Thymus (tissue), 11 donors: ENCODE data around the gene ENSA. TPM values are rescaled to one million over a fixed set of nuclear protein-coding genes. Genes with fewer than 3 reads are reported as not detected.
"Not testable (repeated sequence)": the region's sequence is repeated elsewhere in the genome, so short reads cannot be mapped to it uniquely, and the experiment has no call there.

Experiments used
- DNase-seq, 9 donors: peaks; one replicate each; pipeline ENCODE4 v3.0.0-alpha.2; 2013; ENCODE audit warnings: low spot score in 9 of 9, low read depth in 6 of 9, missing footprints in 1 of 9
- H3K27ac ChIP-seq, 2 donors: one replicate each; pipeline ENCODE4 v1.5.1; 2013; ENCODE audit warnings: control low read depth in 1 of 2, low read depth in 1 of 2, low read length in 1 of 2, mild to moderate bottlenecking in 1 of 2, moderate library complexity in 1 of 2
- H3K27me3 ChIP-seq, 2 donors: one replicate each; pipeline ENCODE4 v1.5.1; 2013; ENCODE audit warnings: low read length in 1 of 2; ENCODE audit not compliant: control insufficient read depth in 2 of 2, insufficient read depth in 1 of 2
- H3K36me3 ChIP-seq, 2 donors: one replicate each; pipeline ENCODE4 v1.5.1; 2013; ENCODE audit warnings: low read length in 1 of 2, mild to moderate bottlenecking in 1 of 2, moderate library complexity in 1 of 2; ENCODE audit not compliant: control insufficient read depth in 2 of 2, insufficient read depth in 2 of 2
- H3K4me1 ChIP-seq, 2 donors: one replicate each; pipeline ENCODE4 v1.5.1; 2013; ENCODE audit warnings: low read length in 2 of 2; ENCODE audit not compliant: control insufficient read depth in 2 of 2, insufficient read depth in 2 of 2
- H3K4me3 ChIP-seq, 2 donors: one replicate each; pipeline ENCODE4 v1.5.1; 2013; ENCODE audit warnings: low read length in 2 of 2, control low read depth in 1 of 2, mild to moderate bottlenecking in 1 of 2
- H3K9me3 ChIP-seq, 2 donors: one replicate each; pipeline ENCODE4 v1.5.1; 2013; ENCODE audit warnings: low read length in 1 of 2, mild to moderate bottlenecking in 1 of 2; ENCODE audit not compliant: control insufficient read depth in 2 of 2, insufficient read depth in 1 of 2
- WGBS: extraction: QIAGEN DNeasy Blood & Tissue Kit; methylation state at CpG from one replicate; pipeline ENCODE4 v1.1.7; 2013; 5-methylcytosine and 5-hydroxymethylcytosine counted together
- polyA plus RNA-seq: library from polyadenylated mRNA; stranded (reverse); fragments of 200-250 nt; gene quantifications from one replicate; pipeline ENCODE4 v1.2.3, GENCODE V29; 2013
- total RNA-seq: library from RNA; stranded (reverse); fragments of 120-200 nt; gene quantifications from one replicate; pipeline ENCODE4 v1.2.4, GENCODE V29; 2013
- donor health status: healthy.

The ENSA gene
- total and polyA plus RNA-seq, 2 donors: 148 to 149 TPM

GRCh38 chr1:150602372-150602771 lies 27.0 kb downstream of the ENSA start:
- peaks cover 11 to 16% of the 10 kb centered on the region in 2 donors for H3K36me3 ChIP-seq
- H3K27me3 ChIP-seq, H3K4me1 ChIP-seq, H3K4me3 ChIP-seq, H3K27ac ChIP-seq, DNase-seq, H3K9me3 ChIP-seq: not testable (repeated sequence)
- WGBS: 99% methylated on average over 12 of the region's 12 CpGs

GRCh38 chr1:150601540-150601939 lies 27.9 kb downstream of the ENSA start:
- DNase-seq: no peak
- peaks cover 10 to 16% of the 10 kb centered on the region in 2 donors for H3K36me3 ChIP-seq

GRCh38 chr1:150598346-150598745 lies 31.1 kb downstream of the ENSA start:
- not testable (repeated sequence) for H3K9me3 ChIP-seq, H3K27me3 ChIP-seq
- 98% methylated on average over 4 of the region's 4 CpGs for whole genome bisulfite sequencing

More at GRCh38 chr1:150601540-150601939, 27.9 kb downstream of the ENSA start:
- Histone ChIP-seq H3K4me1 (peaks cover 0 to 3% of the 10 kb centered on the region in 2 donors), H3K27ac (no peak overlapping the region), H3K4me3 (no peak overlapping the region), H3K9me3 (no peaks in the 10 kb centered on the region), H3K27me3 (no peaks in the 10 kb centered on the region)

GRCh38 chr1:150596976-150597375 lies 32.4 kb downstream of the ENSA start:
- H3K27ac ChIP-seq: peak overlapping the region in 1 of 2 donors; percentile 24
- H3K4me3 ChIP-seq: no peak overlapping the region
- no peaks in the 10 kb centered on the region for H3K9me3 ChIP-seq
- DNase-seq: no peak
- peaks cover 8 to 12% of the 10 kb centered on the region in 2 donors for H3K36me3 ChIP-seq
- H3K27me3 ChIP-seq: no peaks in the 10 kb centered on the region
- H3K4me1 ChIP-seq: peaks cover 0 to 6% of the 10 kb centered on the region in 2 donors
- WGBS: 97% methylated on average over 3 of the region's 3 CpGs

More at GRCh38 chr1:150598346-150598745, 31.1 kb downstream of the ENSA start:
- H3K36me3 ChIP-seq: peaks cover 8 to 15% of the 10 kb centered on the region in 2 donors
- not testable (repeated sequence) for H3K27ac ChIP-seq, H3K4me3 ChIP-seq, DNase-seq, H3K4me1 ChIP-seq

- Histone ChIP-seq H3K27ac (no peak overlapping the region), H3K4me3 (no peak overlapping the region), H3K27me3 (no peaks in the 10 kb centered on the region), H3K9me3 (no peaks in the 10 kb centered on the region), H3K4me1 (peaks cover 0 to 6% of the 10 kb centered on the region in 2 donors), H3K36me3 (peaks cover 8 to 12% of the 10 kb centered on the region in 2 donors)
- WGBS: 97% methylated on average over 7 of the region's 7 CpGs
- DNase-seq: no peak
Observed at GRCh38 chr1:150596095-150596892, 33.1 kb downstream of the ENSA start.

GRCh38 chr1:150582371-150582770 lies 47.0 kb downstream of the ENSA start:
- peaks cover 0 to under 1% of the 10 kb centered on the region in 2 donors for H3K36me3 ChIP-seq
- DNase-seq: no peak
- H3K27ac ChIP-seq: no peak overlapping the region
- 71% methylated on average over 2 of the region's 2 CpGs for WGBS
- no peaks in the 10 kb centered on the region for H3K9me3 ChIP-seq
- peaks cover 0 to 9% of the 10 kb centered on the region in 2 donors for H3K4me1 ChIP-seq
- H3K27me3 ChIP-seq: no peaks in the 10 kb centered on the region
- no peak overlapping the region for H3K4me3 ChIP-seq

GRCh38 chr1:150581962-150582361 lies 47.5 kb downstream of the ENSA start:
- DNase-seq, H3K27me3 ChIP-seq, H3K27ac ChIP-seq, H3K9me3 ChIP-seq, H3K4me3 ChIP-seq, H3K36me3 ChIP-seq: not testable (repeated sequence)
- peaks cover 0 to 13% of the 10 kb centered on the region in 2 donors for H3K4me1 ChIP-seq
- 98% methylated on average over 14 of the region's 14 CpGs for WGBS

- not testable (repeated sequence) for H3K27ac ChIP-seq, H3K4me3 ChIP-seq, DNase-seq, H3K9me3 ChIP-seq, H3K36me3 ChIP-seq, H3K27me3 ChIP-seq
- H3K4me1 ChIP-seq: peaks cover 0 to 15% of the 10 kb centered on the region in 2 donors
- 97% methylated on average over 7 of the region's 7 CpGs for WGBS
Observed at GRCh38 chr1:150581437-150581836, 48.0 kb downstream of the ENSA start.

GRCh38 chr1:150580966-150581365 lies 48.4 kb downstream of the ENSA start:
- not testable (repeated sequence) for H3K4me3 ChIP-seq, DNase-seq, H3K27ac ChIP-seq, H3K9me3 ChIP-seq, H3K27me3 ChIP-seq
- peaks cover 0 to 15% of the 10 kb centered on the region in 2 donors for H3K4me1 ChIP-seq
- H3K36me3 ChIP-seq: peaks cover 0 to 13% of the 10 kb centered on the region in 2 donors
- WGBS: 98% methylated on average over 3 of the region's 3 CpGs
